PC-3 (cell line): ENCODE data around the gene CDC42BPB.

Experiments used
- EZH2 ChIP-seq: fragments of 300-600 bp; sonication (generic); IDR thresholded peaks from one replicate; pipeline ENCODE4 v1.6.1; 2017; ENCODE audit warnings: antibody characterized with exemption, mild to moderate bottlenecking, low read length; ENCODE audit not compliant: unreplicated experiment
- EZH2phosphoT487 ChIP-seq: fragments of 300-600 bp; sonication (generic); IDR thresholded peaks from 2 replicates; pipeline ENCODE4 v1.6.1; 2018; ENCODE audit warnings: mild to moderate bottlenecking, antibody characterized with exemption, low read length, borderline replicate concordance
- TF ChIP-seq, protein P1 (sequence below): fragments of 300-600 bp; sonication (generic); conservative IDR thresholded peaks from 2 replicates; pipeline ENCODE4 v1.5.1; 2017; ENCODE audit warnings: antibody characterized with exemption, low read depth, mild to moderate bottlenecking, low read length

GRCh38 chr14:103006991-103007520 is 50.3 kb downstream of the CDC42BPB start:
- TF ChIP-seq, protein P1, sequence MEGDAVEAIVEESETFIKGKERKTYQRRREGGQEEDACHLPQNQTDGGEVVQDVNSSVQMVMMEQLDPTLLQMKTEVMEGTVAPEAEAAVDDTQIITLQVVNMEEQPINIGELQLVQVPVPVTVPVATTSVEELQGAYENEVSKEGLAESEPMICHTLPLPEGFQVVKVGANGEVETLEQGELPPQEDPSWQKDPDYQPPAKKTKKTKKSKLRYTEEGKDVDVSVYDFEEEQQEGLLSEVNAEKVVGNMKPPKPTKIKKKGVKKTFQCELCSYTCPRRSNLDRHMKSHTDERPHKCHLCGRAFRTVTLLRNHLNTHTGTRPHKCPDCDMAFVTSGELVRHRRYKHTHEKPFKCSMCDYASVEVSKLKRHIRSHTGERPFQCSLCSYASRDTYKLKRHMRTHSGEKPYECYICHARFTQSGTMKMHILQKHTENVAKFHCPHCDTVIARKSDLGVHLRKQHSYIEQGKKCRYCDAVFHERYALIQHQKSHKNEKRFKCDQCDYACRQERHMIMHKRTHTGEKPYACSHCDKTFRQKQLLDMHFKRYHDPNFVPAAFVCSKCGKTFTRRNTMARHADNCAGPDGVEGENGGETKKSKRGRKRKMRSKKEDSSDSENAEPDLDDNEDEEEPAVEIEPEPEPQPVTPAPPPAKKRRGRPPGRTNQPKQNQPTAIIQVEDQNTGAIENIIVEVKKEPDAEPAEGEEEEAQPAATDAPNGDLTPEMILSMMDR, result no peak
- TF ChIP-seq EZH2phosphoT487 (no peak), EZH2 (no peak)
